ENCODE results near the gene ZC3HAV1. TPM values are rescaled to one million over a fixed set of nuclear protein-coding genes. Genes with fewer than 3 reads are reported as not detected.
A peak's percentile ranks its signal among the peaks of the same experiment; 100 is the strongest.
"Not testable (repeated sequence)": the region's sequence is repeated elsewhere in the genome, so short reads cannot be mapped to it uniquely, and the experiment has no call there.

ZC3HAV1 gene
- total and polyA plus RNA-seq, 9 of the 15 experiments (the other 6 are each of a cell fraction or from before 2014, with no cell fraction given), result 11.9 to 40.5 (median 23.9) TPM

- H3K27me3 ChIP-seq (ENCODE audit: control insufficient read depth in 2 of 2, insufficient read depth in 2 of 2, low read length in 2 of 2); H4K20me1 ChIP-seq (replicated peaks; ENCODE audit: control insufficient read depth, insufficient read depth, low read length); H2AFZ ChIP-seq (ENCODE audit: low read depth, low read length); DNase-seq (ENCODE audit: extremely low read depth in 1 of 4, low spot score in 3 of 4); in situ Hi-C loops (cut with MboI); CTCF ChIA-PET (ENCODE audit: low intra/inter-chr PET ratio); FAIRE-seq; intact Hi-C loops (cut with micrococcal nuclease); H3K9me1 ChIP-seq (ENCODE audit: control insufficient read depth, insufficient read depth, low read length); H3K4me3 ChIP-seq; ATAC-seq; BruUV-seq (replicated peaks); H3K9me3 ChIP-seq (replicated peaks; ENCODE audit: control insufficient read depth, insufficient read depth, low read depth, low read length): not testable (repeated sequence)
- 0 out of 2 replicates have a peak, but pooled peaks have one; percentile 29 for TF ChIP-seq HMBOX1 (IDR thresholded peaks at IDR 0.05)
- TF ChIP-seq CXXC5 (CRISPR knock-in tag; IDR thresholded peaks at IDR 0.05), result 0 out of 2 replicates have a peak, but pooled peaks have one; percentile 19
- peak; percentile 43; the same call in 1 of the 2 replicates for TF ChIP-seq NR2C1 (IDR thresholded peaks at IDR 0.05)
- TF ChIP-seq NR2C1 (tag; IDR thresholded peaks at IDR 0.05), result 0 out of 2 replicates have a peak, but pooled peaks have one; percentile 27
- 0 out of 4 replicates have a peak, but pooled peaks of 1 of the 2 experiments have one; percentile 59 for TF ChIP-seq HDAC1 (IDR thresholded peaks at IDR 0.05)
- TF ChIP-seq NCOR1 (IDR thresholded peaks at IDR 0.05), result peak; percentile 72
- TF ChIP-seq FOXK2 (conservative IDR thresholded peaks at IDR 0.05 in 1 of 2, IDR thresholded peaks at IDR 0.05 in 1 of 2; ENCODE audit: low read depth in 2 of 2), result peak; percentile 30 to 61; a peak in 2 of 4 replicates
- 0 out of 2 replicates have a peak, but pooled peaks have one; percentile 25 for TF ChIP-seq SMARCA4 (IDR thresholded peaks at IDR 0.05)
- TF ChIP-seq TAL1 (IDR thresholded peaks at IDR 0.05), result peak; percentile 67; the same call in 1 of the 2 replicates
- peak; percentile 64 for TF ChIP-seq ARID1B (IDR thresholded peaks at IDR 0.05)
- TF ChIP-seq MNT (conservative IDR thresholded peaks at IDR 0.05), result peak in 1 of 2 experiments; percentile 48; a peak in 3 of 4 replicates
- TF ChIP-seq KDM1A (IDR thresholded peaks at IDR 0.05), result peak; percentile 81 to 86
- TF ChIP-seq NFIC (IDR thresholded peaks at IDR 0.05), result peak; percentile 52
- TF ChIP-seq TRIM24 (IDR thresholded peaks at IDR 0.05), result peak in 1 of 2 experiments; percentile 47; a peak in 2 of 4 replicates
- TF ChIP-seq DPF2 (IDR thresholded peaks at IDR 0.05), result peak; percentile 78; the same call in 1 of the 2 replicates
- 0 out of 2 replicates have a peak, but pooled peaks have one; percentile 1 for TF ChIP-seq EGR1 (conservative IDR thresholded peaks at IDR 0.05)
- TF ChIP-seq CBFA2T3 (IDR thresholded peaks at IDR 0.05), result peak; percentile 89
- peak; percentile 85 for TF ChIP-seq CBFA2T2 (conservative IDR thresholded peaks at IDR 0.05)
- Histone ChIP-seq H3K27ac (ENCODE audit: extremely low read depth, low read depth, low read length) (peak overlapping the region; percentile 33; the same call in 1 of the 3 replicates), H3K79me2 (ENCODE audit: control insufficient read depth, insufficient read depth, low read length) (peaks cover 76% of the 10 kb centered on the region), H3K4me1 (replicated peaks in 1 of 2; ENCODE audit: control insufficient read depth in 2 of 2, insufficient read depth in 2 of 2, low read length in 2 of 2) (peaks cover 12 to 24% of the 10 kb centered on the region in 2 experiments; a peak in 4 of 5 replicates), H3K9ac (ENCODE audit: insufficient read depth in 1 of 2, low read depth in 2 of 2, low read length in 2 of 2) (peak overlapping the region in 1 of 2 experiments; percentile 72; a peak in 1 of 4 replicates), H3K36me3 (ENCODE audit: control insufficient read depth, insufficient read depth, low read length) (peaks cover 30% of the 10 kb centered on the region), H3K4me2 (ENCODE audit: insufficient read depth, low read length) (peak overlapping the region; percentile 17; the same call in 1 of the 2 replicates)
- WGBS (ENCODE audit: insufficient coverage, low coverage, missing lambda C conversion rate), result no CpG with 5 or more reads among the region's 4 CpGs
- POLR2A ChIA-PET, result interaction anchor here (0.6 to 1.8 kb wide), 2 partner anchors 11 to 16 kb away, joined by 3 to 6 read pairs; no protein-coding TSS in a partner anchor
Observed at GRCh38 chr7:139101637-139102158, 7.8 kb downstream of the ZC3HAV1 start.

All from K562 (cell line).